NT2/D1 (cell line): ENCODE measurements around the gene PTPRN2.

Experiments used
- SUZ12 ChIP-seq: IDR thresholded peaks from 2 replicates; pipeline ENCODE4 v1.6.1; 2011; ENCODE audit not compliant: insufficient read length, insufficient read depth; ENCODE audit errors: extremely low read depth
- YY1 ChIP-seq: IDR thresholded peaks from 2 replicates; pipeline ENCODE4 v1.6.1; 2011; ENCODE audit not compliant: insufficient read length, insufficient read depth
- ZNF274 ChIP-seq: IDR thresholded peaks from 2 replicates; pipeline ENCODE4 v1.6.1; 2011; ENCODE audit warnings: mild to moderate bottlenecking, low read depth, low read length

- no peak for TF ChIP-seq ZNF274
- no peak for TF ChIP-seq SUZ12
- no peak for TF ChIP-seq YY1
These were observed 816.8 kb downstream of the PTPRN2 start for GRCh38 chr7:157770716-157771320.
